ENCODE measurements around the gene CTNNA2.

Gene CTNNA2

DNA sequence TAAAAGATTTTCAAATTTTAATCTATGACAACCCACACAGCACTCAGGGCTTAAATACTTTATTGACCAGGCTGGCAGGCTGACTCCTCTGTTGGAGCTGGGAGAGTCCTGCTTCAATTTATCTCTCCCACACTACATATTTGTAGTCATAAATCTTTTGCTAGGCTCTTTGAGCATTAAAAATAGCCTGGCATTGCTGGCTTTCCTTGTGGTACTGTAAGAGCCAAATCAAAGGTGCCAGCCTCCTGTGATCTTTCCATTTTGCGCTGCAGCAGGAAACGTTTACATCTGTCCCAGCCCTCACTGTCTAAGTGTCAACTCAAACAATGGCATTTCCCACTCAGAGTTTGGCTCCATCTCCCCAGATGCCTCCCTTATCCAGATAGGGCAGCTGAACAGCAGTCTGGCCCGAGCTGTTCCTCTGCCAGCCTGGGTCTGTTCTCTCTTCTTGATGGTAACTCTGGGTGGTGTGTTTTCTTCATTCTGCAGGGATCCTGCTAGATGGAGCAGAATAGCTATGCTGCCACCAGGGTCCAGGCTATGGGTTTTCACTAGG is 729.6 kb downstream of the CTNNA2 start:
- DNase-seq: no peak

DNA sequence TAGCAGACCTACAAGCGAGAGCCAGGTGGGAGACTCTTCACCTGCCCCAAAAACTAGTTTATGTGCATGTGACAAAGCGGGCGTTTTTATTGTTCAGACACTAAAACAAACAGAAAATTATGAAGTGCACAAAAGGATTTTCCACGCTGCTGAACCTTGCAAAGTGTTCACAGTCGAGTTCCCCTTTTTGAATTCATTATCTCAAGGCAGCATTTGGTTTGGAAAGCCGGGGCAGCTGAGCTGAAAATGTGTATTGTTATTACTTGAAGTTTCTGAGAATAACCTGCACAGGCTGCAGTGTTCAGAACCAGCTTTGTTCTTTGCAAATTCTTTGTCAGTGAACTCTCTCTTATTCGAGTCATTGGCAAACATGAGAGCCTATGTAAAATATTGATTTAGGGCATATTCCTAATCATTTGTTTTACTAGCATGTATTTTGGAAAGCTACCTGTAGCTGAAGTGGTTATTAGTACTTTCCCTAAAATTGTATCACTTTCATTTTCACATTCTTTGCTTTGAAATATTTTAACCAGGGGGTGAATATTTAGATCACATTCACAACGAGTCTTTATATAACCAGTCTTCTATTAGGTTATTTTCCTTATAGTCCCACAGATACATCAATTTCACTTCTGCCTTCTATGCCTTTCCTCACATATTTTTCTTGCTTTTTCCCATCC is 732.2 kb downstream of the CTNNA2 start:
- DNase-seq: peak in 1 of 2 experiments; percentile 44

DNA sequence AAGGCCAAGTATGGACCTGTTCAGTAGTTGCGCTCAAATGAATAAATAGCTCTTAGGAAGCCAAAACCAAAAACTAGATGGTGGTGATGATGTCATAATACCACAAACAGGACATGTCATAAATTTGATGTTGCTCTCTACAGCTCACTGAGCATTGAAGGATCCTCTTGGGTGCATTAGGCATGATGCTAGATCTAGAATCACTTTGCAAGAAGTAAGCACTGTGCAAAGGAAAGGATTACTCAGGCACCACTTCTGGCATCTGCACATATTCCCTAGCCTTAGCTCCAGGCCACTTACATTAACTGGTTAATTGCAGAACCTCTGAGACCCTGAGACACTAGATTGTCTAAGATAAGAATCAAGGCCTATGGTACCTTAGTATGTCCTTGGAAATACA is 733.7 kb downstream of the CTNNA2 start:
- no peak for DNase-seq

DNA sequence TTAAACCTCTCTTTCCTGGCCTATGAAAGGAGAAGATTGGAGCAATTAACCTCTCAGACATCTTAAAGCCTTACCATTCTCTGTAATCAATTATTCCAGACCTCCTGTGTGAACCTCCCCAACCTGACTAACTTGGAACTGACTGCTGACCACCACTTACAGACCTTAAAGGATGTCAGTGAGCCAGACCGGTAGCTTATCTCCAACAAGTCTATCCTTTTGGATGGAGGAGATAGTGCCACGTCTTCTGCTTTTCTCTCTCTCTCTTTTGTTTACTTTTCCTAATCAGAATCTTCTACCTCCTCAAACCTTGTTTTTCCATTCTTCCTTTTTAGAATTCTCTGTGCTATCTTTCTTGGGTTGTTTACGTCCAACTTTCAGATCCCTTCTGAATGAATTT is 734.5 kb downstream of the CTNNA2 start:
- no peak for DNase-seq

DNA sequence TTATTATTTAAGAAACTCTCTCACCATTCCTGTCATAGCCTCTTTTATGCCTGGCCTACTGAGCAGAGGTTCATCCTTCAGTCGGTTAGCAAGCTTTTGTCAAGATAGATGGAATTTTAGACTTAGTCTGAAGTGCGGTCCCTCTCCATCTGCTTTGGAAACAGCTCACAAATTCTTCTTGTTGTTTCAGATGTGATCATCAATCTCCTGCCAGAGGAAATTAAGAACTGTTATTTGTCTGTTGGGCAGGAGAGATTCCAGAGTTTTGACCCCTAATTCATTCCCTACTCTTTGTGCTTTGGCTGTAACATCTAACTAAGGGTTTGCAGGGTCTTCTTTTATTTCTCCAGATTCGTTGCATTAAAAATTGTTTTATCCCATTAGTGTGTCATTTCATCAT is 735.3 kb downstream of the CTNNA2 start:
- DNase-seq: no peak

DNA sequence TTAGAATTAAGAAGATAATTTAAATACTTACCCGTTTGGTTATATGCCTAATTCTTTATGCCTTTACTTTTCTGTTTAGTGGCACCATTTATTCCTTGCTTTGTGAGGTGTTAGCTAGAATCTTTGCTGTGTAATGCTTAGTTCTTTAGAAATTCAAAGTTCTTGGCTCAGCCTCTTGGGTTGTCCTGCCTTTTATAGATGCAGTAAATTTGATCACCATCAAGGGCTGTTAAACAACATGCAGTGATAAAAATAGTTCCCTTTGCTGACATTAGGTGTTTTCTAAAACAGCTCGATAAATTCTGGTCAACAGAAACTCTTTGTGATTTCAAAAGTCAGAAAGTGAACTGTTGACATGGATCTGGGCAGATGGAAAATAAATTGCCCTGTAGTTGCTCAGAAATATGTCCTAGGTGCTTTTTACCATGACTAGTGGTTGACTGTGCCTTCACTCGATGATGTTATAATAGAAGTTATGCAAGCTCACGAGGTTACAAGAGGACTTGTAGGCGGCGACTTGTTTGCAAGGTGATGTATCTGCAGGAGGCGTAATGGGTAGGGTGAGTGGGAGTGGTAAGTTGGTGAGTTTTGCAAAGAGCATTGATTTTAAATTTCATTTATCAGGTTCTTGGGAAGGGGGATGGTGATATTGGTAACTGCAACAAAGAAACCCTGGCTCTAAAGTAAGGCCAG is 739.6 kb downstream of the CTNNA2 start:
- DNase-seq: no peak

DNA sequence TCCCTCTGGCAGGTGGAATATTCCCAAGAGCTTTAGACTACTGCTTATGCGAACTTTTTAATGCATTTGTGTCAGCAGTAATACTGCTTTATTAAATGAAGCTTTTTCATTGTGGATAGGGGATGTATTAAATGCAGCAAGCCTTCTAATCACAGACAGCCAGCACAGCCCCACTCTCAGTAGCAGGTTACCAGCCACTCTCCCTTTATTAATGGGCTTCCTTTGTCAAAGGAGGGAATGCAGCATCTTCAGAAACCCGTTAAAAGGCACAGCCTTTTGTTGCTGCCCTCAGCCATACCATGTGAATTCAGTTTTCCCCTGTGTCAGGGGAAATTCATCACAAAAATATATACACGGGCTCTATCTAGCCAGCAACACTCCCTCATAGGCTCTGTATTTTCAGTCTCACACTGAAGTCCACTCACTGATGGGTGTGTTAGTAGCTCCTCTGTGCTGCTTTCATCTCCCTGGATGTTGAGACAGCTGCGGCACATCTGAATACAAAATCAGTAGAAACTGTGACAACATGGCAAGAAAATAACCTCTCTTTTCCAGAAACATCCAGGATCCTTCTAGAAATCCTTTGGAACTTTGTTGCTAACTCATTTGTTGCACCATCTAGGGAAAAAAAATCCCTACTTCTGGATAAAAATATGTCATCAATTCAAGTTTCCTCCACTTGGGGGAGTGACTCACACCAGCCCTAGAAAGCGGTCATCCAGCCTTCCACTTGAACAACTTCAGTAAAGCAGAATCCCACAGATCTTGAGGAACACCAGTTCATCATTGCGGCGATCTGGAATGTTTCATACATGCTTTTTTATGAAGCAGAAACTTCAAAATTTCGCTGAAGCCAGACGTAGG is 743.3 kb downstream of the CTNNA2 start:
- peak in 1 of 2 experiments; percentile 32 for DNase-seq

DNA sequence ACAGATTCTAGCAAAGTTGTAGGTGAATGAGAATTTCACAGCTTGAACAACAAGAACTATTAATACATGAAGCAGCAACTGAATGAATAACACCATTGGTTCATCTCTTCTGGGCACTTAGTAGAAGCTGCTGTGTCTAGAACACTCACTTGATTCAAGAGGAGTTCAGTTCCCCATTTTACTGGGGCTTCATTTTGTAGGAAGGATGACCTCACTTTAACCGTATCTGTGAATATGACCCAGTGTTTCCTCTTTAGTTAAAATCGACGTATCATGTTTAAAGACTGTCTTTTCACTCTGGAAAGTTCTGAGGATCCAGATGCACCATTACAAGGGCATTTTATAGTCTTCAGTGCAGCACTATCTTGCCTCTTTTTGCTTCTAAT is 743.9 kb downstream of the CTNNA2 start:
- DNase-seq: no peak

DNA sequence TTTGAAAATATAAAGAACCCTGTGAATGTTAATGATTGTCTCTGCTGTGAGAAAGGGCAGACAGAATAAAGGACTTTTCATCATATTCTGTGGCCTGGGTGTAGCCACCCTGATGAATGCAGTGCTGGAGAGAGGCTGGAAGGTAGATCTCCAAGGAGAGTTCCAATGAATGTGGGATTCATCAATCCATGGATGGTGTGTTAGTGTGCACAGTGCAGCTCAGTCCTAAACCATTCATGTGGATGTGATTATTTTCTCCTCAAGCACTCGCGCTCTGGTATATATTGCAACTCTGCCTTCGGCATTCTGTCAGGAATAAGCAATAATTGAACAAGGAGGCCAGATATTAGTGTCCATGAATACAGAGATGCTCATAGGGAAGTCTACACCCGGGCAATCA is 744.6 kb downstream of the CTNNA2 start:
- DNase-seq: no peak

DNA sequence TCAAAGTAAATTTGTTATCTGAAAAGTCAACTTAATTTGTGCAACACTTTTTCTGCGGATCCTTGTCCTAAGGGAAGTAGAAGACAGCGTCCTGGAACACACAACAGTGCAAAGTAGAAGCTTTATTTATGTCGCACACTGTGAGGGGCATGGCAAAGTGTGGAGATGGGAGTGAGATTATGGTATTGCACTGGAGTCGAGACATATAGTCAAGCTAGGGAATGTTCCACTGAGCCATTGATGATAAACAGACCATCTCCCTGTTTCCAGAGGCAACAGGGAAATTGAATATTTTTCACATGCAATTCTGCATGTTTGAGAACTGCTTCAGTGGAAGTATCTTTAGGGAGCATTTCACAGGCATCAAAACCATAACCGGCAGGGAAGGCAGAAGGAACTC is 745.5 kb downstream of the CTNNA2 start:
- no peak for DNase-seq

DNA sequence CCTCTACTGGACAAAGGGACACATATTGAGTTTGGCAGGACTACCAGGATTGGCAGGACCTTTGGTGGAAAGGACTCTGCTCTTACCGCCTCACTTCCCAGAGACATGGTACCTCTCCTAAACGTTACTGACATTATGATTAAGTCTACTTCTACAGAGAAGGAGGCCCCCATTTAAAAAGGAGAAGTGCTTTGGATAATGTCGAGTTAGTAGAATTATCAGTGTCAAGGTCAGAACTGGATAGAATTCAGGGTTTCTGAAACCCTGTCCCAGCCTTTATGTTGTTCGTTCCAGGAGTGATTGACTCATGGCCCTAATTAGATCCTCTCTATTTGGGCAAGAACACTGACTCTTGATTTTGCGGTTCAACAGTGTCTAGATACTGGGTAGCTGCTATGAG is 745.9 kb downstream of the CTNNA2 start:
- no peak for DNase-seq

DNA sequence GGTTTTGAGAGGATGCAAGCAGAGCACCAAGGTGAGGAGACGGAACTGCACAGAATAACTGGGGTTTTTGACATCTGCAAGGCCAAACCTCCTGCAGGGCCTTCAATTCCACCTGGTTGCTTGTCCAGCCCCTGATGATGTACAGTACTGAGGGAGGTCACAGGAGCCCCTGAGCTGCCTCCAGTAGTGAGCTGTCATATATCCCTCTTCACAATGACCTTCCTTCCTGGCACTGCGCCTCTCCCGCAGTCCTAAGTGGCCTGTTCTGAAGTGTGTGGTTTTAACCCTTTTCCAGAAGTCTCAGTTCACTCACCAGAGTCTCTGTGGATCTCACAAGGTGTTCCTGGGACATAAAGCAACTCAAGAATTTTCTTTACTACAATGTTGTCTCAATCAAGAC is 746.4 kb downstream of the CTNNA2 start:
- no peak for DNase-seq

DNA sequence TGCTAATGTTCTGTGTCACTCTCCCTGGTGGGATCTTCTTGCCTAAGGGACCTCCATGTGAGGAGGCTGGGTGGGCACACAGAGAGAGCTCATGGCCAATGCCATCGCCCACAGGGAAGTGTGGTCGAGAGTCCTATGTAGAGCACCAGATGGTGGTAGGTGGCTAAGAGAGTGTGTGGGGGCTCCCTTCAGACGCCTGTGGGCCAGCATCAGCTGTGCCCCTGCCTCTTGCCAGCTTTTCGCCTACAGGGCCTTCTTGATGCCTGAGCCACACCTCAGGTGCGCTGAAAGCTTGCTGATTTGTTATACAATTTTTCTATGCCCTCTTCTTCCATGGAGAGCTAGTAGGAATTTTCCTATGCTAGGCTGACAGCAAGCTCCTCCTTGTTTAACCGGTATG is 753.4 kb downstream of the CTNNA2 start:
- no peak for DNase-seq

DNA sequence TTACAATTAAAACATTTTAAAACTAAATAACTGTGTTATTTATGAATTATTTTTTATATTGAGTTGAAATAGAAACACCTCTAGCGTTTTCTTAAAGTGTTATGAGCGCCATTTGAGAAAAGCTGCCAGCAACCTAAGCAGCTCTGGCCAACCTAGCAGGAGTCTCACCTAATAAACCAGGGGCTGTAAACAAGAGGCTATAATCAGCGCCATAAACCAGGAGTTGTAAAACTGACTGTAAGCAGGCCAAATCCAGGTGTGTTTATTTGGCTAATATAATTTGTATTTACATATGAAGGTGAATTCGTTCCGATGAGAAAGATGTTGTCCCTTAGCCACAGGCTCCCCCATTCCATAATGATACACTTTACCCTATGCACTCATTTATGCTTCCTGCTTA is 757.0 kb downstream of the CTNNA2 start:
- peak; percentile 21 to 67 for DNase-seq

DNA sequence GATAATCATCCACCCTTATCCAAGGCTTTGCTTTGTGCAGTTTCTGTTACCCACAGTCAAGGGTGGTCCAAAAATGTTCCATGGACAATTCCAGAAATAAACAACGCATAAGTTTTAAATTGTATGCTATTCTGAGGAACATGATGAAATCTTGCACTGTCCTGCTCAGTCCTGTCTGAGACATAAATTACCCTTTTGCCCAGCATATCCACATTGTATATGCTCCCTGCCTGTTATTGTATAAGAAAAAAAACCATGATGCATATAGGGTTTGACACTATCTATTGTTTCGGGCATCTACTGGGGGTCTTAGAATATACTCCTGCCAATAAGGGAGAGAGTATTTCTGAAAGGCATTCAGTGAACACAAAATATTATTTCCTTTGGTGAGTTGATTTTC is 767.7 kb downstream of the CTNNA2 start:
- no peak for DNase-seq

DNA sequence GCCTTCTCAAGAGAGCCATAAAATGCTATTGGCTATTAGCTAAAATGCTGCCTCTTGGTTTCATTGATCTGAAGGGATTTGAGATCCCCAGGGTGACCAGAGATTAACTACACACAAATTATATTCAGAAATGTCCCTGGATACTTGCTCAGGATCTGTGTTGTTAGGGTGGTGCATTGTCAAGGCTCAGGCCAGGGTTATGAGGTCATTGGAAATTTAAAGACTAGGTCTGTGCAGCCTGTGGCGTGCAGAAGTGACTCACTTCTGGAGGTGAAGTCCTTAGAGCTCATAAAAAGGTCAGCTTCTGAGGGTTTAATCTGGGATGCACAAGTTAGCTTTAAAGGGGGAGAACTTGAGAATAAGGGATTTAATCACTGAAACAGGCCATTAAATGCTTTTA is 768.2 kb downstream of the CTNNA2 start:
- no peak for DNase-seq

DNA sequence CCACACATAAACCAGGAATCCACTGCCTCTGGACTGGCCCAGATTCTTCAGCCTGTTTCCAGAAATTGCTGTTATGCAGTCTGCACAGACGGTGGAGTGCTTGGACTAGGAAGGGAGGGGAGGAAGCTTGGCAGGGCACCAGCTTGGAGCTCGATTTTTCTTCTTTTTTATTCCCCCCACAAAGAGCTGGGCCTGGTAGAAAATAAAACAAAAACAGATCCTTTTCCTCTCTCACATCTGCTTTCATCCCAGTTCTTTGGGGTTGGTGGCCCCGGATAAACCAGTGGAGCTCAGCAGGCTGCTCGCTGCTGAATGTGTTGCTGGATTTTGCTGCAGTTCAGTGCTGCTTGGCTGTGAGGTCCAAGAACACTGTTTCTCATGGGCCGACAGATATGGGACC is 775.7 kb downstream of the CTNNA2 start:
- DNase-seq: peak in 1 of 2 experiments; percentile 8

DNA sequence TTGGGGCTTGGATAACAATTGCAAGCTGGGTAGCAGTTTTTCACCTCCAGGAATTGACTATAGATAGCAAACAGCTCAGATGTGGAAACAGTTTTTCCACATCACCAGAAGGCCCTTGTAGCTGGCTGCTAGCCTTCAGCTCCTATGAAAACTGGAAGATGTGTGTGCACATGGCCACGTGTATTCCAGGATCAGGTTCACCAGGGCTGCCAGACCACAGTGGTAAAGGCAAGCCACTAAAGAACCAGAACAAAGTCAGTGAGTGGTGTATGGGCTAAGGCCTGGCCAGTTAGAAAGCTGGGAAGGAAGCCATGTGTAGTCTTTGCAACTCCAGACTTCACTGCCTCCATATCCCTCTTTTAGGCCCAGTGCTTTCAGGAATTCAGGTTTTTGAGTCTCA is 778.8 kb downstream of the CTNNA2 start:
- no peak for DNase-seq

DNA sequence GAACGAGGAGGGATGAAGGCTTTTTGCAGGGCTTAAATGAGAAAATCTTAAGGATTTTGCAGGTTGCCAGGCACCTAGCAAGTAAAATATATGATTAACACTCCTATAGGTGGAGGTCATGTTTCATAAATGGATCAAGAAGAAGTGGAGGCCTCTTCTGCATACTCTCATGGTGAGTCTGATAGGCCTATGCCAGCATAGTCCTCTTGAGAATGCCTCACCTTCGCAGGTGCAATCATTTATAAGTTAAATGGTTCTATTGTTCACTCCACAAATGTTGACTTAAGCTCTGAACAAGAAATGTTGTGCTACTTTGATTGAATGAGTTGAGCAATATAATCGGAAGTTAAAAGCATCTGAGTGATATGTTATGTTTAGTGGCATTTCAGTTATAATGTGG is 779.6 kb downstream of the CTNNA2 start:
- no peak for DNase-seq

DNA sequence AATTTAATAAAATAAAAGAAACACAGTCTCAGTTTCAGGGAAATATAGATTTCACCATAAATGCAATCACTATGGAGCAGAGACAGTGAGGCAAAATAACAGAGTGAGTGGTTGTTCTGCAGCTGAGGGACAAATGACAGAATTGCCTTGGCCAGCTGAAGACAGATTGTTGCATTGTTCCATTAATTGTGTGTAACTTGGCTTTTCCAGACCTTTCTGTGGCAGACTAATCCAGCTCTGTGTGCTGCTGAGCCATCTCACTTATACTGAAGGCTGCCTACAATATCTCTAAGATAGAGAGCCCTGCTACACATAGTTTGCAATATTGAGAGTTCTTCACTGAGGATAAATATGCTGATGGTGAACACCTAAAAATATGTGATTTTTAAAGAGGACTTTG is 780.2 kb downstream of the CTNNA2 start:
- no peak for DNase-seq

DNA sequence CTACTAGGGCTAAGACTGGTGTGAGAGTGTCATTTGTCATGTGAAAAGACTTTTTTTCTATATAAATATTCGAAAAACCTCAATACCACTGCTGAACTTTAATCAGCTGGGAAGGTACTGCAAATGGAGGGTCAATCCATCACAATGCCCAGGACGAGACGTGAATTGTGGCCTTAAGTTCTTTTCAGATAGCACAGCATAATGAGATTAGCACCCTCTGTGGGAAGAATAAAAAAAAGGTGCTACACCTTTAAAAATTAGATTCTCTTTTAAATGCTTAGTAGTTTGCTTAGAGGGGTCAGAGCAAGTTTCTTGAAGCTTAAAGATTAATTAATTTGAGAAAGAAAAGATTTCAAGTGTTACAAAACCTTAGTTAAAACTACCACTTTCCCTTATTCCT is 786.1 kb downstream of the CTNNA2 start:
- DNase-seq: no peak

DNA sequence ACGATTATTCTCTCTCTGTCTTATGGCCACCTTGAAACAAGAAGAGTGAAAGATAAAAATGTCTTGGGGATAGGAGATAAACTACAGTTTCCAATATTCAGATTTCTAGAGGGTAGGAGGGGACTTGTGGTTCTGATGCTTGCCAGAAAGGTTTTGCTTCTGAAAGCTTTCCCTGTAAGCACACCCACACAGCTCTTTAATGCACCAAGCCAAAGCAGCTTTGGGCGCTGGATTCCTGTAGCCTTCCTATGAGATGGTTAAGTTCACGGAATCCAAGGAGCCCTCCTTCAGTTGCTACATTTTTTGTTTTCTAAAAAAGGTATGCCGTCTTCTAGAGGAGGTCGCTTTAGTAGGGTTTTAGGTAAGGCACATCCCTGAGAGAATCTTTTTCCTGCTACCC is 786.8 kb downstream of the CTNNA2 start:
- DNase-seq: no peak

DNA sequence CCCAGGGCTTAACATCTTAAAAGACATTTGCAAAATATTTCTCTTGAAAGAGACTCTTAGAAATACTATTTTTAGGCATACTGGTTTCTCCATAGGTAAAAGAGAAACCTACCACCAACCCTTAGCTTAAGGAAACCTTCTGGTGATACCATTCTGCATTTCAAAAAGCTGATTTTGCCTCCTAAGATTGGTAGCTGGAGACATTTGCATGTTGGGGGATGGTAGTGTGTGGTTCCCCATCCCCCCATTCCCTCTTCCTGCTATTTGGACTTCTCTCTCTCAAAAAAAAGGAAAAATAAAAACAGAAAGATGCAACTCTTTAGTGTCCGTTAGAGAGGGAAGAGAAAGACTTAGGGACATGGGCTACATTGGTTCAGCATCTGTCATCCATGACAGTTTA is 787.5 kb downstream of the CTNNA2 start:
- DNase-seq: peak; percentile 27 to 36

DNA sequence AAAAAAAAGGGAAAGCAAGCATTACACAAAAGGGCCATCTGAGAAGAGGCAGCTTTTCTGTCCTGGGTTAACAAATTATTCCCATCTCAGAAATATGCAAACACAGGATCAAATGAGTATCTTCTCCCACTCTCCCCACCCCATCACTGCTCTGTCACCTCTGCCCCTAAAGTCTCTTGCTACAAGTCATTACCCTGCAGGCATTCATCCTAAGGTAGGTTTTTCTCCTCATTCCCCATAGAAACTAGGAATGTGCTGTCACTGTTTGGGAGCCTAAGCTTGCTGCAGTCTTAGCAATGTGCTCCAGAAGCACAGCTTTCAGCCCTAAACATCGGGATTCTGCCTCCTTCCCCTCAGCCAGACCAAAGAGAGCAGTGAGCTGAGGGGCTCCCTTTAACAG is 788.1 kb downstream of the CTNNA2 start:
- peak in 1 of 2 experiments; percentile 34 for DNase-seq

Data from NCI-H526 (cell line).